Fibroblast of lung (primary cell): ENCODE data around the gene RARG. TPM values are rescaled to one million over a fixed set of nuclear protein-coding genes. Genes with fewer than 3 reads are reported as not detected.

Experiments
- DNase-seq, 2 donors: peaks; one replicate each; pipeline versions ENCODE4 v3.0.0 to v3.0.0-alpha.2; 2010; ENCODE audit warnings: low read depth in 2 of 2
- H2AFZ ChIP-seq: 2 replicates; pipeline ENCODE4 v1.5.1; 2012; ENCODE audit warnings: low read length, control low read depth, inconsistent platforms
- H3K27ac ChIP-seq: 2 replicates; pipeline ENCODE4 v1.5.1; 2011; ENCODE audit warnings: low read length, control low read depth; ENCODE audit not compliant: insufficient read depth
- H3K27me3 ChIP-seq: 2 replicates; pipeline ENCODE4 v1.5.1; 2011; ENCODE audit warnings: mild to moderate bottlenecking, low read length; ENCODE audit not compliant: control insufficient read depth, insufficient read depth
- H3K36me3 ChIP-seq: 2 replicates; pipeline ENCODE4 v1.5.1; 2011; ENCODE audit warnings: low read length; ENCODE audit not compliant: control insufficient read depth, insufficient read depth
- H3K4me1 ChIP-seq: 2 replicates; pipeline ENCODE4 v1.5.1; 2011; ENCODE audit warnings: low read length; ENCODE audit not compliant: control insufficient read depth, insufficient read depth; ENCODE audit errors: extremely low read depth
- H3K4me2 ChIP-seq: 2 replicates; pipeline ENCODE4 v1.5.1; 2011; ENCODE audit warnings: low read length, control low read depth; ENCODE audit not compliant: insufficient read depth; ENCODE audit errors: extremely low read depth
- H3K4me3 ChIP-seq, 4 experiments: fragments of 200-600 bp in 1 of 4; sonication (generic) in 1 of 4; replicated peaks in 1 of 4; 2 replicates each; pipeline ENCODE4 v1.5.1; 2011 to 2016; ENCODE audit warnings: low read length in 4 of 4, low read depth in 3 of 4, mild to moderate bottlenecking in 3 of 4, control low read depth in 2 of 4, inconsistent platforms in 1 of 4, mixed read lengths in 1 of 4; ENCODE audit not compliant: insufficient read depth in 1 of 4; ENCODE audit errors: control extremely low read depth in 1 of 4
- H3K79me2 ChIP-seq: 2 replicates; pipeline ENCODE4 v1.5.1; 2012; ENCODE audit warnings: mild to moderate bottlenecking, low read length, inconsistent platforms; ENCODE audit not compliant: control insufficient read depth, insufficient read depth
- H3K9ac ChIP-seq: 2 replicates; pipeline ENCODE4 v1.5.1; 2011; ENCODE audit warnings: mild to moderate bottlenecking, low read length, control low read depth; ENCODE audit not compliant: insufficient read depth
- H3K9me3 ChIP-seq: 2 replicates; pipeline ENCODE4 v1.5.1; 2012; ENCODE audit warnings: low read depth, low read length; ENCODE audit not compliant: control insufficient read depth, insufficient read depth
- H4K20me1 ChIP-seq: 2 replicates; pipeline ENCODE4 v1.5.1; 2011; ENCODE audit warnings: low read length; ENCODE audit not compliant: control insufficient read depth, insufficient read depth; ENCODE audit errors: extremely low read depth
- EZH2 ChIP-seq: IDR thresholded peaks from 2 replicates; pipeline ENCODE4 v1.5.1; 2012; ENCODE audit warnings: low read length, control low read depth, mild to moderate bottlenecking; ENCODE audit errors: missing control alignments
- polyA minus RNA-seq: library from RNA; depleted of rRNA, polyadenylated mRNA; stranded (reverse); fragments of >200 nt; gene quantifications from 2 replicates; pipeline ENCODE4 v1.2.3, GENCODE V29; 2011; ENCODE audit warnings: low replicate concordance
- polyA plus RNA-seq, 2 donors: library from polyadenylated mRNA; depleted of rRNA in 1 of 2; stranded (reverse) in 1 of 2; unstranded in 1 of 2; fragments of >200 nt; gene quantifications; 2 replicates each; pipeline ENCODE4 v1.2.1, GENCODE V29; 2011 to 2012; ENCODE audit warnings: missing spikeins in 1 of 2
- total RNA-seq: library from RNA; depleted of rRNA; stranded (reverse); fragments of >200 nt; gene quantifications from 2 replicates; pipeline ENCODE4 v1.2.1, GENCODE V29; 2014
- TF ChIP-seq, protein P1 (sequence below), 2 donors: IDR thresholded peaks in 1 of 2; conservative IDR thresholded peaks in 1 of 2; 1 replicate in 1 of 2; 2 replicates in 1 of 2; pipeline ENCODE4 v1.5.1; 2011 to 2012; ENCODE audit warnings: low read length in 2 of 2, control low read depth in 1 of 2, inconsistent platforms in 1 of 2, low read depth in 1 of 2, mild to moderate bottlenecking in 1 of 2

Gene RARG
- 26.7 and 51.4 TPM in 2 replicates for total RNA-seq
- 26.9 and 30.4 TPM in 2 replicates for polyA plus RNA-seq
- polyA plus RNA-seq (2012): 38.1 and 47.4 TPM in 2 replicates
- polyA minus RNA-seq: 83.5 and 87.1 TPM in 2 replicates

DNA sequence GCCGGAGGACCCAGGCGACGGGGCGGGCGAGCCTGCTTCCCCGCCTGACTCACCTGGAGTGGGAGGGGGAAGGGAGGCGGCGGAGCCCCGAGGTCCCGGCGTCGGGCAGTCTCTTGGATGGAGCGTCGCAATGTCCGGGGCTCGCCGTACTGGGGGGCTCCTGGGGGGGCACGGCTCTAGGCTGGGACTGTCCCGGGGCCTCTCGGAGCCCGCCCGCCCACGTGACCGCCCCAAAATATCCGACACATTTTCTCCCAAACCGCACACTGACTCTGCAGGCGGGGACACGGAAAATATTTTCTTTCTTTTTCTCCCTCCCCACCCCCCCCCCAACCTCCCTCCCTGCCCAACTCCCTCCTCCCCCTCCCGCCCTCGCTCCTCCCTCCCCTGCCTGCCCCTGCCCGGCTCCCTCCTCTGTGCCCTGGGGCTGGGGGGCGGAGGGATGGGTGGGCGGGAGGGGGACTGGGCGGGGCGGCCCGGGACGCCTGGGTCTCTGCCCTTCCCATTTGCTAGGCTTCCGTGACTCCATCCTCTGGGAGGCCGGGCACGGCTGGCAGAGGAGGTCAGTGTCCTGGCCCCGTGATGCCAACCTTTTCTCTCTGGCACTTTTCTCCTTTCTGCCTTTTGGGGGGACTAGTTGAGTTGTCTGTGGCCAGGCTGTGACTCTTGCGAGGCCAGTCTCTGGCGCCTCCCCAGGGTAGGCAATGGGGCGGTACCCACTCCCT lies at the start of gene RARG:
RARG (minus strand) TSS at position 289 of the 725 bp plus-strand sequence. CDS start 4,664 bp downstream, outside the sequence.
- Histone ChIP-seq H3K9ac (peak within 1 kb of the TSS; percentile 58), H3K4me3 (peak within 1 kb of the TSS; percentile 43 to 91 (median 66)), H3K9me3 (no peaks in the 10 kb centered on the region), H3K79me2 (no peaks in the 10 kb centered on the region), H3K27ac (no peak within 1 kb of the TSS), H4K20me1 (no peaks in the 10 kb centered on the region), H3K4me2 (peak within 1 kb of the TSS; percentile 89), H2AFZ (peak within 1 kb of the TSS; percentile 52), H3K36me3 (peaks cover 2% of the 10 kb centered on the region), H3K4me1 (peaks cover 19% of the 10 kb centered on the region), H3K27me3 (peaks cover 8% of the 10 kb centered on the region)
- peak; percentile 43 to 58 for DNase-seq
- no peak for TF ChIP-seq EZH2
- TF ChIP-seq, protein P1, sequence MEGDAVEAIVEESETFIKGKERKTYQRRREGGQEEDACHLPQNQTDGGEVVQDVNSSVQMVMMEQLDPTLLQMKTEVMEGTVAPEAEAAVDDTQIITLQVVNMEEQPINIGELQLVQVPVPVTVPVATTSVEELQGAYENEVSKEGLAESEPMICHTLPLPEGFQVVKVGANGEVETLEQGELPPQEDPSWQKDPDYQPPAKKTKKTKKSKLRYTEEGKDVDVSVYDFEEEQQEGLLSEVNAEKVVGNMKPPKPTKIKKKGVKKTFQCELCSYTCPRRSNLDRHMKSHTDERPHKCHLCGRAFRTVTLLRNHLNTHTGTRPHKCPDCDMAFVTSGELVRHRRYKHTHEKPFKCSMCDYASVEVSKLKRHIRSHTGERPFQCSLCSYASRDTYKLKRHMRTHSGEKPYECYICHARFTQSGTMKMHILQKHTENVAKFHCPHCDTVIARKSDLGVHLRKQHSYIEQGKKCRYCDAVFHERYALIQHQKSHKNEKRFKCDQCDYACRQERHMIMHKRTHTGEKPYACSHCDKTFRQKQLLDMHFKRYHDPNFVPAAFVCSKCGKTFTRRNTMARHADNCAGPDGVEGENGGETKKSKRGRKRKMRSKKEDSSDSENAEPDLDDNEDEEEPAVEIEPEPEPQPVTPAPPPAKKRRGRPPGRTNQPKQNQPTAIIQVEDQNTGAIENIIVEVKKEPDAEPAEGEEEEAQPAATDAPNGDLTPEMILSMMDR (conservative IDR thresholded peaks at IDR 0.05 in 1 of 2, IDR thresholded peaks at IDR 0.05 in 1 of 2; ENCODE audit: low read depth in 1 of 2, low read length in 2 of 2): no peak

GRCh38 chr12:53279888-53280498 lies 48.0 kb upstream of the RARG start:
- H3K79me2 ChIP-seq: no peaks in the 10 kb centered on the region
- H3K36me3 ChIP-seq: peaks cover 19% of the 10 kb centered on the region
- H4K20me1 ChIP-seq: no peaks in the 10 kb centered on the region
- no peak overlapping the region for H3K27ac ChIP-seq
- H3K9me3 ChIP-seq: no peaks in the 10 kb centered on the region
- H3K27me3 ChIP-seq: no peaks in the 10 kb centered on the region
- no peak overlapping the region for H3K9ac ChIP-seq
- H3K4me2 ChIP-seq: no peak overlapping the region
- no peak for TF ChIP-seq EZH2
- DNase-seq: no peak
- no peak overlapping the region for H2AFZ ChIP-seq
- H3K4me3 ChIP-seq: no peak overlapping the region
- H3K4me1 ChIP-seq: no peaks in the 10 kb centered on the region

- H3K36me3 ChIP-seq: peaks cover 19% of the 10 kb centered on the region
- no peak overlapping the region for H3K27ac ChIP-seq
- H4K20me1 ChIP-seq: no peaks in the 10 kb centered on the region
- H3K4me3 ChIP-seq: no peak overlapping the region
- no peak for TF ChIP-seq EZH2
- TF ChIP-seq, protein P1 (conservative IDR thresholded peaks at IDR 0.05 in 1 of 2, IDR thresholded peaks at IDR 0.05 in 1 of 2; ENCODE audit: low read depth in 1 of 2, low read length in 2 of 2): no peak
- H3K79me2 ChIP-seq: no peaks in the 10 kb centered on the region
- no peak overlapping the region for H3K4me2 ChIP-seq
- DNase-seq: no peak
- H3K4me1 ChIP-seq: no peaks in the 10 kb centered on the region
- H3K9me3 ChIP-seq: no peaks in the 10 kb centered on the region
- no peak overlapping the region for H2AFZ ChIP-seq
- no peaks in the 10 kb centered on the region for H3K27me3 ChIP-seq
- no peak overlapping the region for H3K9ac ChIP-seq
Measured at GRCh38 chr12:53279283-53279869, 47.4 kb upstream of the RARG start.
